Measurements from ENCODE around the gene HARS2. TPM values are rescaled to one million over a fixed set of nuclear protein-coding genes. Genes with fewer than 3 reads are reported as not detected.
A peak's percentile ranks its signal among the peaks of the same experiment; 100 is the strongest.

Gene HARS2
- total and polyA plus RNA-seq, 4 donors, result 15.6 to 37.2 (median 21.7) TPM

GRCh38 chr5:140694276-140694675 lies 3.0 kb downstream of the HARS2 start:
- H3K9me3 ChIP-seq (ENCODE audit: control insufficient read depth in 4 of 4, insufficient read depth in 3 of 4, low read length in 3 of 4), result no peaks in the 10 kb centered on the region
- H3K9ac ChIP-seq (ENCODE audit: insufficient read depth in 1 of 2, low read length in 2 of 2), result no peak overlapping the region
- TF ChIP-seq CTCF (IDR thresholded peaks at IDR 0.05; ENCODE audit: control extremely low read depth, extremely low read depth), result no peak
- H3K4me1 ChIP-seq (ENCODE audit: control insufficient read depth in 5 of 5, insufficient read depth in 5 of 5, low read length in 5 of 5), result peaks cover 0 to 13% (median 9%) of the 10 kb centered on the region in 5 donors
- ATAC-seq (ENCODE audit: insufficient read depth, low FRiP score) (no peak), DNase-seq (peak in 2 of 3 donors; percentile 18 to 35)
- no peaks in the 10 kb centered on the region for H3K27me3 ChIP-seq (ENCODE audit: control insufficient read depth in 3 of 3, insufficient read depth in 3 of 3, low read length in 2 of 3)
- H3K27ac ChIP-seq (ENCODE audit: low read depth in 1 of 2, low read length in 1 of 2), result no peak overlapping the region
- H3K36me3 ChIP-seq (ENCODE audit: control insufficient read depth in 4 of 4, insufficient read depth in 4 of 4, low read length in 4 of 4), result peaks cover 32 to 57% (median 44%) of the 10 kb centered on the region in 4 donors
- H3K4me3 ChIP-seq, result no peak overlapping the region
- WGBS, 2 donors, result 80 to 85% methylated on average over 5 of the region's 5 CpGs

- DNase-seq (no peak), ATAC-seq (ENCODE audit: insufficient read depth, low FRiP score) (no peak)
- Histone ChIP-seq H3K4me3 (no peak overlapping the region), H3K27ac (ENCODE audit: low read depth in 1 of 2, low read length in 1 of 2) (no peak overlapping the region), H3K9me3 (ENCODE audit: control insufficient read depth in 4 of 4, insufficient read depth in 3 of 4, low read length in 3 of 4) (no peaks in the 10 kb centered on the region), H3K36me3 (ENCODE audit: control insufficient read depth in 4 of 4, insufficient read depth in 4 of 4, low read length in 4 of 4) (peaks cover 44 to 59% (median 46%) of the 10 kb centered on the region in 4 donors), H3K4me1 (ENCODE audit: control insufficient read depth in 5 of 5, insufficient read depth in 5 of 5, low read length in 5 of 5) (peaks cover 0 to 18% (median 11%) of the 10 kb centered on the region in 5 donors), H3K27me3 (ENCODE audit: control insufficient read depth in 3 of 3, insufficient read depth in 3 of 3, low read length in 2 of 3) (no peaks in the 10 kb centered on the region), H3K9ac (ENCODE audit: insufficient read depth in 1 of 2, low read length in 2 of 2) (no peak overlapping the region)
- 91 to 96% methylated on average over 4 of the region's 4 CpGs for WGBS, 2 donors
- TF ChIP-seq CTCF (IDR thresholded peaks at IDR 0.05; ENCODE audit: control extremely low read depth, extremely low read depth), result no peak
These were observed 5.7 kb downstream of the HARS2 start for GRCh38 chr5:140696891-140697492.

GRCh38 chr5:140700177-140701144 lies 9.2 kb downstream of the HARS2 start, which contains the start of gene ZMAT2:
TSS of gene ZMAT2 (plus strand) at chr5:140700447. CDS start at chr5:140700461, 14 bp downstream.
- Histone ChIP-seq H3K36me3 (ENCODE audit: control insufficient read depth in 4 of 4, insufficient read depth in 4 of 4, low read length in 4 of 4) (peaks cover 46 to 70% (median 54%) of the 10 kb centered on the region in 4 donors), H3K4me3 (peak within 1 kb of the TSS; percentile 80), H3K9me3 (ENCODE audit: control insufficient read depth in 4 of 4, insufficient read depth in 3 of 4, low read length in 3 of 4) (no peaks in the 10 kb centered on the region), H3K4me1 (ENCODE audit: control insufficient read depth in 5 of 5, insufficient read depth in 5 of 5, low read length in 5 of 5) (peaks cover 0 to 13% (median 5%) of the 10 kb centered on the region in 5 donors), H3K9ac (ENCODE audit: insufficient read depth in 1 of 2, low read length in 2 of 2) (peak within 1 kb of the TSS; percentile 82 to 85), H3K27me3 (ENCODE audit: control insufficient read depth in 3 of 3, insufficient read depth in 3 of 3, low read length in 2 of 3) (no peaks in the 10 kb centered on the region), H3K27ac (ENCODE audit: low read depth in 1 of 2, low read length in 1 of 2) (peak within 1 kb of the TSS; percentile 39 to 80)
- DNase-seq, result peak; percentile 95 to 99 (median 98)
- 1 to 3% methylated on average over 44 of the region's 44 CpGs for WGBS, 2 donors
- peak; percentile 100 for ATAC-seq (ENCODE audit: insufficient read depth, low FRiP score)
- TF ChIP-seq CTCF (IDR thresholded peaks at IDR 0.05; ENCODE audit: control extremely low read depth, extremely low read depth), result no peak

Data from lung (tissue), 12 donors.